ENCODE data around the gene DPPA4. TPM values are rescaled to one million over a fixed set of nuclear protein-coding genes. Genes with fewer than 3 reads are reported as not detected.

Gene DPPA4
- polyA plus RNA-seq, 1 of the 3 experiments (the other 2 are of a cell fraction), result not detected

DNA sequence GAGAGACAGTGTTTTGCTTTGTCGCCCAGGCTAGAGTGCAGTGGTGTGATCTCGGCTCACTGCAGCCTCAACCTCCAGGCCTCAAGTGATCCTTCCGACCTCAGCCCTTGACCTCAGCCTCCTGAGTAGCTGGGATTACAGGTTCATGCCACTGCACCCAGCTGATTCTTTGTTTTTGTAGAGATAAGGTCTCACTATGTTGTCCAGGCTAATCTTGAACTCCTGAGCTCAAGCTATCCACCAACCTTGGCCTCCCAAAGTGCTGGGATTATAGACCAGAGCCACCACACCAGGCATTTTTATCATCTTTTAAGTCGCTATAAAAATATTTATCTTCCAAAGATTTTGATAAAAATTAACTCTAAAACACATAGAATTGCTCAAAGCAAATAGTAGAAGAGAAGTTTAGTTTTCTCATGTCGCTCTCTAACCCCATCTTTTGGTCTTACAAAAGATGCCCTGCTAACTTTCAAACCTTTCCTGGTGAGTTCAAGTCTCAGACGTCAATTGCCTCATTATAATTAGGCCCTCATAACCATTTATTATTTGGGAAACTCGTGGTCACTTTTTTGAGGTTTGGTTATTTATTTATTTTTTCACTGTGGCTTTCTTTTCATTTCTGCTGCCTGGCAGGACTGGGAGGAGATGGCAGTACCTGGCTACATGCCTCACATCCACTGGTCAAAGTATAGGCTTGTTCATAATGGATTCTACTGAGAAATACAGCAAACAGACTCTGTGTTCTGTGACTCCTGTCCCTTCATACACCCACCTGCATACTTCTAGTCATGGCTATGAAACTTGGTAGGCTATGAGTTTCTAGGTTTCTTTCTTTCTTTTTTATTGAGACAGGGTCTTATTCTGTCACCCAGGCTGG lies 48.3 kb upstream of the DPPA4 start:
- no peak for DNase-seq
- Histone ChIP-seq H3K4me3 (ENCODE audit: low read depth in 2 of 2, low read length in 1 of 2) (no peak overlapping the region), H3K9me3 (no peaks in the 10 kb centered on the region), H3K36me3 (replicated peaks in 1 of 2; ENCODE audit: control insufficient read depth in 1 of 2, insufficient read depth in 2 of 2, low read length in 1 of 2) (no peaks in the 10 kb centered on the region), H3K9ac (no peak overlapping the region), H3K27me3 (ENCODE audit: insufficient read depth) (no peaks in the 10 kb centered on the region), H3K4me1 (ENCODE audit: control insufficient read depth in 1 of 2, insufficient read depth in 2 of 2, low read depth in 1 of 2, low read length in 1 of 2) (no peaks in the 10 kb centered on the region), H3K27ac (ENCODE audit: low read depth in 2 of 2, low read length in 1 of 2) (no peak overlapping the region), H4K20me1 (ENCODE audit: insufficient read depth) (no peaks in the 10 kb centered on the region), H3F3A (replicated peaks; ENCODE audit: insufficient read depth) (no peaks in the 10 kb centered on the region), H3K9me2 (no peaks in the 10 kb centered on the region), H3K79me2 (ENCODE audit: insufficient read depth) (no peaks in the 10 kb centered on the region), H3K4me2 (no peak overlapping the region), H2AFZ (ENCODE audit: low read depth) (no peak overlapping the region)
- TF ChIP-seq, protein P1, sequence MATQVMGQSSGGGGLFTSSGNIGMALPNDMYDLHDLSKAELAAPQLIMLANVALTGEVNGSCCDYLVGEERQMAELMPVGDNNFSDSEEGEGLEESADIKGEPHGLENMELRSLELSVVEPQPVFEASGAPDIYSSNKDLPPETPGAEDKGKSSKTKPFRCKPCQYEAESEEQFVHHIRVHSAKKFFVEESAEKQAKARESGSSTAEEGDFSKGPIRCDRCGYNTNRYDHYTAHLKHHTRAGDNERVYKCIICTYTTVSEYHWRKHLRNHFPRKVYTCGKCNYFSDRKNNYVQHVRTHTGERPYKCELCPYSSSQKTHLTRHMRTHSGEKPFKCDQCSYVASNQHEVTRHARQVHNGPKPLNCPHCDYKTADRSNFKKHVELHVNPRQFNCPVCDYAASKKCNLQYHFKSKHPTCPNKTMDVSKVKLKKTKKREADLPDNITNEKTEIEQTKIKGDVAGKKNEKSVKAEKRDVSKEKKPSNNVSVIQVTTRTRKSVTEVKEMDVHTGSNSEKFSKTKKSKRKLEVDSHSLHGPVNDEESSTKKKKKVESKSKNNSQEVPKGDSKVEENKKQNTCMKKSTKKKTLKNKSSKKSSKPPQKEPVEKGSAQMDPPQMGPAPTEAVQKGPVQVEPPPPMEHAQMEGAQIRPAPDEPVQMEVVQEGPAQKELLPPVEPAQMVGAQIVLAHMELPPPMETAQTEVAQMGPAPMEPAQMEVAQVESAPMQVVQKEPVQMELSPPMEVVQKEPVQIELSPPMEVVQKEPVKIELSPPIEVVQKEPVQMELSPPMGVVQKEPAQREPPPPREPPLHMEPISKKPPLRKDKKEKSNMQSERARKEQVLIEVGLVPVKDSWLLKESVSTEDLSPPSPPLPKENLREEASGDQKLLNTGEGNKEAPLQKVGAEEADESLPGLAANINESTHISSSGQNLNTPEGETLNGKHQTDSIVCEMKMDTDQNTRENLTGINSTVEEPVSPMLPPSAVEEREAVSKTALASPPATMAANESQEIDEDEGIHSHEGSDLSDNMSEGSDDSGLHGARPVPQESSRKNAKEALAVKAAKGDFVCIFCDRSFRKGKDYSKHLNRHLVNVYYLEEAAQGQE (IDR thresholded peaks at IDR 0.05; ENCODE audit: low read depth, low read length), result no peak
- TF ChIP-seq, protein P2, sequence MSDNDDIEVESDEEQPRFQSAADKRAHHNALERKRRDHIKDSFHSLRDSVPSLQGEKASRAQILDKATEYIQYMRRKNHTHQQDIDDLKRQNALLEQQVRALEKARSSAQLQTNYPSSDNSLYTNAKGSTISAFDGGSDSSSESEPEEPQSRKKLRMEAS (IDR thresholded peaks at IDR 0.05; ENCODE audit: low read depth), result no peak
- TF ChIP-seq FOSL2 (IDR thresholded peaks at IDR 0.05; ENCODE audit: borderline replicate concordance, low read depth), result no peak
- no peak for TF ChIP-seq EZH2phosphoT487 (IDR thresholded peaks at IDR 0.05; ENCODE audit: borderline replicate concordance, low read depth)
- TF ChIP-seq YY1 (IDR thresholded peaks at IDR 0.05; ENCODE audit: low read depth), result no peak
- no peak for TF ChIP-seq JUND (IDR thresholded peaks at IDR 0.05)
- no peak for TF ChIP-seq ELF1 (IDR thresholded peaks at IDR 0.05)
- TF ChIP-seq POLR2AphosphoS5 (IDR thresholded peaks at IDR 0.05; ENCODE audit: low read depth, low read length), result no peak
- CTCF ChIA-PET, result no interaction called here
- WGBS (ENCODE audit: low lambda C conversion rate), result 36% methylated on average over 7 of the region's 7 CpGs
- POLR2A ChIA-PET, result no interaction called here

DNA sequence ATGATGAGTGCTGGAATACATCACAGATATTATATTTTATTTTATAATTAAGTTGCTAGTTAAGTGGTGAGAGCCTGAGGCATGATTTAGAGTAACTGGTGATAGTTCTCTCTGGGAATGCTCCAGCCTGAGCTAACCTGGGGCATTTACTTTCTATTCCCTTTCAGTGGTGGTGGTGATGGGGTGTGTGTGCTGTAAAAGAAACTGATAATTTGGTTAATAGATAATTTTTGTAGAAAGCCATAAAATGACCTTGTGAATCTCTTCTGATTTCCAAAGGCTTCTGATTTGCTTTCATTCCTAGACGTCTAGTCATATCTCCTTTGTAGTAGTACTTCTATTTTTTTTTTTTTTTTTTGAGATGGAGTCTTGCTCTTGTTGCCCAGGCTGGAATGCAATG lies 46.8 kb upstream of the DPPA4 start:
- Histone ChIP-seq H3K4me3 (ENCODE audit: low read depth in 2 of 2, low read length in 1 of 2) (no peak overlapping the region), H3K4me2 (no peak overlapping the region), H3K9me3 (no peaks in the 10 kb centered on the region), H3K36me3 (replicated peaks in 1 of 2; ENCODE audit: control insufficient read depth in 1 of 2, insufficient read depth in 2 of 2, low read length in 1 of 2) (no peaks in the 10 kb centered on the region), H3F3A (replicated peaks; ENCODE audit: insufficient read depth) (no peaks in the 10 kb centered on the region), H3K9me2 (no peaks in the 10 kb centered on the region), H3K79me2 (ENCODE audit: insufficient read depth) (no peaks in the 10 kb centered on the region), H2AFZ (ENCODE audit: low read depth) (no peak overlapping the region), H4K20me1 (ENCODE audit: insufficient read depth) (no peaks in the 10 kb centered on the region), H3K27me3 (ENCODE audit: insufficient read depth) (no peaks in the 10 kb centered on the region), H3K4me1 (ENCODE audit: control insufficient read depth in 1 of 2, insufficient read depth in 2 of 2, low read depth in 1 of 2, low read length in 1 of 2) (no peaks in the 10 kb centered on the region), H3K9ac (no peak overlapping the region), H3K27ac (ENCODE audit: low read depth in 2 of 2, low read length in 1 of 2) (no peak overlapping the region)
- 31% methylated on average over 1 of the region's 1 CpG for WGBS (ENCODE audit: low lambda C conversion rate)
- ChIA-PET POLR2A (interaction anchor here (0.6 kb wide), 1 partner anchor 62 kb away, joined by 3 read pairs; no protein-coding TSS in a partner anchor), CTCF (no interaction called here)
- no peak for TF ChIP-seq FOXJ3 (CRISPR knock-in tag; IDR thresholded peaks at IDR 0.05)
- DNase-seq, result no peak

All from SK-N-SH (cell line).